GM18498 (cell line): ENCODE data around the gene GPR135.

Experiments used
- ATAC-seq: cut with Tn5 transposase; IDR thresholded peaks from one replicate; pipeline ENCODE4 v1.9.1; 2021; ENCODE audit warnings: mild to moderate bottlenecking, moderate library complexity; ENCODE audit not compliant: unreplicated experiment

The GPR135 gene

GRCh38 chr14:59424341-59425071 lies 40.7 kb downstream of the GPR135 start:
- no peak for ATAC-seq

DNA sequence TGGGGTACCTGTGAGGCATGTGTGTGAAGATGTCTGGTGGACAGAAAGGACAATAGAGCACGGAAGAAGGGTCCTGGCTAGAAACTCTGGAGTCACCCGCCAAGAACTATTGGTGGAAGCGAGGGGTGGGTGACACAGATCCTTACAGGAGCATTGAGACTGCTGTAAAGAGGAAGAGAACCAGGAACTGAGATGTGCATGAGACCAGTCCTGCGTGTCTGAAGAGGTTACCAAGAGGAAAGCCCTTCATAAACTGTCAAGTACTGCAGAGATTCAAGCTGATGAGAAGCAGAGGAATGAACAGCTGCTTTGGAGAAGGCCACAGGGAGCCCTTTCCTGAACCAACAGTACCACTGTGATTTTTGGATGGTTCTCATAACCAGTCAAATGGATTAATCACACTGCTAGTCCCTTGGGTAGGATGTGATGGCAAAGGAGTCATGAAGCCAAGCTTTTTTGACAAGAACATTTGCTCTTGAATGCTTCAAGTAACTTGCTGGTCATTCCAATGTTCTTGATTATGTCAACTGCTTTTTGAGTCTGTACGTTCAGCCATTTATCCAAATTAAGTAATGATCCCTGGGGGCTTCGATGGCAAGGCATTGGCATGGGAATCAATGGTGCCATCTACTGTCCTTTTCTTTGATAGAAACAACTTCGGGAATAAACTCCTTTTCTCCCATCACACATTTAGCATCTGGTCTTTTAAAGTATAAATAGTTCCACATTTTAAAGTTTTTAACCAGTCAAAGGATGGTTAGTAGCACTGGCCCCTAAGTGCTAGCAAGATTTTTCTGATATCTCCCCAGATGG lies 42.9 kb downstream of the GPR135 start:
- ATAC-seq: no peak

DNA sequence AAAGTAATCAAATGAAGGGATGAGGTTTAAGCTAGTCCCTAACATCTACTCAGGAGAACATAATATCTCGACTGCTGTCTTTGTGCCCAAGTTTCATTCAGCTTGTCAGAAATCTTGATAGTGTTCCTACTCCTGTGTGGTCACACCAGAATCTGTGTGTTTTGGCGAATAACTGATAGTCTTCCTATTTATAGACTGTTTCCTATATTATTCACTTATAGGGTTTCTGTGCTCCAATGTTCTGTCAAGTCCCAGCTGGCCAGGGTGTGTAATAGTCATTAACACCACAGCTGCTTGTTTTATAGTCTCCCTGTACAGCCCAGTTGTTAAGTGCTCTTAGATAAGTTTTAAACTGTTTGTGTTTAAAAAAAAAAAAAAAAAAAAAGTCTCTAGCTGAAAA lies 45.9 kb downstream of the GPR135 start:
- ATAC-seq: no peak

GRCh38 chr14:59417311-59417710 lies 47.9 kb downstream of the GPR135 start:
- no peak for ATAC-seq

GRCh38 chr14:59415836-59416602 lies 49.2 kb downstream of the GPR135 start:
- ATAC-seq: no peak
